ENCODE results near the gene LRRC8B.

LRRC8B gene

GRCh38 chr1:89596698-89597097 lies 72.1 kb downstream of the LRRC8B start:
- H3K4me3 ChIP-seq (ENCODE audit: low read length): no peak overlapping the region
- TF ChIP-seq, protein P1, sequence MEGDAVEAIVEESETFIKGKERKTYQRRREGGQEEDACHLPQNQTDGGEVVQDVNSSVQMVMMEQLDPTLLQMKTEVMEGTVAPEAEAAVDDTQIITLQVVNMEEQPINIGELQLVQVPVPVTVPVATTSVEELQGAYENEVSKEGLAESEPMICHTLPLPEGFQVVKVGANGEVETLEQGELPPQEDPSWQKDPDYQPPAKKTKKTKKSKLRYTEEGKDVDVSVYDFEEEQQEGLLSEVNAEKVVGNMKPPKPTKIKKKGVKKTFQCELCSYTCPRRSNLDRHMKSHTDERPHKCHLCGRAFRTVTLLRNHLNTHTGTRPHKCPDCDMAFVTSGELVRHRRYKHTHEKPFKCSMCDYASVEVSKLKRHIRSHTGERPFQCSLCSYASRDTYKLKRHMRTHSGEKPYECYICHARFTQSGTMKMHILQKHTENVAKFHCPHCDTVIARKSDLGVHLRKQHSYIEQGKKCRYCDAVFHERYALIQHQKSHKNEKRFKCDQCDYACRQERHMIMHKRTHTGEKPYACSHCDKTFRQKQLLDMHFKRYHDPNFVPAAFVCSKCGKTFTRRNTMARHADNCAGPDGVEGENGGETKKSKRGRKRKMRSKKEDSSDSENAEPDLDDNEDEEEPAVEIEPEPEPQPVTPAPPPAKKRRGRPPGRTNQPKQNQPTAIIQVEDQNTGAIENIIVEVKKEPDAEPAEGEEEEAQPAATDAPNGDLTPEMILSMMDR (conservative IDR thresholded peaks at IDR 0.05; ENCODE audit: low read length): no peak
- no peak for DNase-seq (ENCODE audit: low read depth)

- DNase-seq (ENCODE audit: low read depth): peak; percentile 34
- TF ChIP-seq, protein P1 (conservative IDR thresholded peaks at IDR 0.05; ENCODE audit: low read length): peak; percentile 75
These were observed 74.1 kb downstream of the LRRC8B start for GRCh38 chr1:89598450-89599331.

DNA sequence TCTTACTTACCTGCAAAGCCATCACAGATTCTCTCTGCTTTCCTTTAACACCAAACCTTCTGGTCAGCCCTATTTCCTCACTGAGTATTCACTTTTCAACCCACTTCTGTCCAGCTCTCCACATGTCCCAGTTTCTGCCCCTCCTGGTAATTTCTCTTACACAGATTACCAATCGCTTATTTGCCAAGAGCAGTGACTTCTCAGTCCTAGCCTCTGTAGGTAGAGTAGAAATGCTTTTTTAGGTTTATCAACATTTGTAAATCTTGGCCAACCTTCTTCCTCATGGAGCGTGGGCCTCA lies 74.7 kb downstream of the LRRC8B start:
- no peak overlapping the region for H3K4me3 ChIP-seq (ENCODE audit: low read length)
- TF ChIP-seq, protein P1 (conservative IDR thresholded peaks at IDR 0.05; ENCODE audit: low read length): no peak
- no peak for DNase-seq (ENCODE audit: low read depth)

More at GRCh38 chr1:89598450-89599331, 74.1 kb downstream of the LRRC8B start:
- no peak overlapping the region for H3K4me3 ChIP-seq (ENCODE audit: low read length)

DNA sequence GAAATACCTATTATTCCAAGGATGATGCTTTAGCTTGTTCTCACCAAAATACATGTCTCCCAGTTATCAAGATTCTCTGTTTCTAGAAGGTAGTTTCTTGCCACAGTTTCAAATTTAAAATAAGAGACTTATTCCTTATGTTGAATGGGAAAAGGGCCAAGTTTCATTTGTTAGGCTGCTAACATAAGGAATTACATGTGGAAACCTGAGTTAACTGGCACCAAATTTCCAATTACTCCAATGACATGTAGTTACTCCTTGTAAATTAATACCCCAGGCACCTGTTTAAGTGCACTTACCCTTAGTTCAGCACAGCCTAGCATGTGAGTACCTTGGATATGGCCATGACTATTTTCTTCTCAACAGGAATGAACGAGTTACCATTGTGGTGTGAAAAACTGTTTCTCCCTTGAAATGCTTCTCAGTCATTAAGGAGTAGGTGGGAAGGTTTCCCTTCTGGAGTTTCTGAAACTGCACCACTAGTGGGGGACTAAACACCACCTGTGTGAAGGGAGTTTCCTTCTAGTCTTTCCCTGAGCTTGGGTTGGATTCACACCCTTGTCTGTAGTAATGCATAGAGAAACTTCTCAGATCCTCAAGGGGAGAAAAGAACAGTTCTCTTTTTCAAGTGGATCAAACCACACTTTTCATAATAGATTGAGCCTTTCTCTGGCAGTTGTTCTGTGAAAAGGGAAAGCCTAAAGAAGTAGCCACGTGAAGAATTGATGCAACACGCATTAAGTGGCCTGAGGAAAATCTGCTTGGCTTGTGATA lies 76.0 kb downstream of the LRRC8B start:
- TF ChIP-seq, protein P1 (conservative IDR thresholded peaks at IDR 0.05; ENCODE audit: low read length): no peak
- no peak overlapping the region for H3K4me3 ChIP-seq (ENCODE audit: low read length)
- DNase-seq (ENCODE audit: low read depth): no peak

- no peak overlapping the region for H3K4me3 ChIP-seq (ENCODE audit: low read length)
- DNase-seq (ENCODE audit: low read depth): no peak
- TF ChIP-seq, protein P1 (conservative IDR thresholded peaks at IDR 0.05; ENCODE audit: low read length): no peak
These were observed 78.3 kb downstream of the LRRC8B start for GRCh38 chr1:89602871-89603404.

DNA sequence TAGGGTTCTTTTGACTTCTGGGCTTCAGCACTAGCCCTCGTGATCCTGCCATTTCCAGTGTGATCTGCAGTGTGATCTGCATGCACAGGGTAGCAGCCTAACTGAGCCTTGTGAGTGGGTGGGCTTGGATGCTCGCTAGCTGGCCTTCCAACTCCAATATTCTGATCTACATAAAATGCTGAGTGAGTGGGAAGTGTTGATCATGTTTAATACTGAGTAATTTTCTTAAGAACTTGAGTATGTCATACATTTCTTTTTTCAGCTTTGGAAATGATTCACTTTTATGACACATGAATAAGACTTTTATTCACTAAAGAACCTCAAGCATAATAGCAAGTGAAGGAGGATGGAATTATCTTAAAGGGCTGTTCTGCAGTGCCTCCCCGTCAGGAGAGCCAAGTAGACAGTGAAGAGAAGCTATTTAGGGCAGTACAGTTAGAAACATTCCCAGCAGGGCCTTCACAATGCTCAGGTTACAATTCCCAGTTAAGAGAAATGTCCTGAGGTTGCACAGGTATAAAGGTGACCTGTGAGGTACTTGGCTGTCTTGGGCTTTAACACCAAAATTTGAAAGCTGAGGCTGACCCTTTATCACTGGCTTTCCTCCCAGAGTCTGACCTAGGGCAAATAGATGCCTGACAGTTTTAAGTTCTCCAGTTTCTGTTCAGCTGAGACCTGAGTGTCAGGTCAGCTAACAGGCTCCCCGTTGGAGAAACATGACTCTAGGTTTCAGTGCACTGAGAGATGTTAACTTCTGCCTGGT lies 79.2 kb downstream of the LRRC8B start:
- DNase-seq (ENCODE audit: low read depth): peak; percentile 17
- no peak overlapping the region for H3K4me3 ChIP-seq (ENCODE audit: low read length)
- TF ChIP-seq, protein P1 (conservative IDR thresholded peaks at IDR 0.05; ENCODE audit: low read length): no peak

All from AG10803 (cell line).